H1 (cell line): ENCODE results near the gene ACYP2. TPM values are rescaled to one million over a fixed set of nuclear protein-coding genes. Genes with fewer than 3 reads are reported as not detected.

Experiments used
- CTCF ChIA-PET: fragments of 300-600 bp; sonication (Branson Sonifier 250); formaldehyde crosslinking; loops from one replicate; lab custom pipeline; 2021; ENCODE audit not compliant: partially characterized antibody; lab: Charles Lee
- POLR2A ChIA-PET: fragments of 300-600 bp; sonication (Branson Sonifier 250); formaldehyde crosslinking; loops from one replicate; lab custom pipeline; 2021; ENCODE audit warnings: inconsistent platforms; ENCODE audit not compliant: partially characterized antibody; lab: Charles Lee
- DNase-seq, 2 experiments: peaks; one replicate each; pipeline versions ENCODE4 v3.0.0 to v3.0.0-alpha.2; 2010 to 2022; ENCODE audit warnings: low spot score in 2 of 2, low read depth in 1 of 2, mixed read lengths in 1 of 2
- FAIRE-seq: peaks from 2 replicates; lab custom pipeline; 2011; peaks lifted over from hg19 to GRCh38; lab: Jason Lieb, UNC
- H2AFZ ChIP-seq: 2 replicates; pipeline ENCODE4 v1.8.1; 2012; ENCODE audit warnings: low read length, inconsistent platforms
- H2AK5ac ChIP-seq: 2 replicates; pipeline ENCODE4 v1.6.1; 2013; ENCODE audit warnings: low read depth, low read length
- H2BK120ac ChIP-seq: replicated peaks from 2 replicates; pipeline ENCODE3; 2013; ENCODE audit warnings: low read depth, low read length, inconsistent platforms
- H2BK12ac ChIP-seq: 2 replicates; pipeline ENCODE4 v1.6.1; 2013; ENCODE audit warnings: low read depth, low read length
- H2BK15ac ChIP-seq: 2 replicates; pipeline ENCODE4 v1.6.1; 2013; ENCODE audit warnings: low read length
- H2BK20ac ChIP-seq: 2 replicates; pipeline ENCODE4 v1.6.1; 2013; ENCODE audit warnings: low read length
- H2BK5ac ChIP-seq: 2 replicates; pipeline ENCODE4 v1.6.1; 2013; ENCODE audit warnings: low read depth, low read length
- H3K14ac ChIP-seq: 2 replicates; pipeline ENCODE4 v1.6.1; 2013; ENCODE audit warnings: inconsistent platforms; ENCODE audit not compliant: insufficient read length
- H3K18ac ChIP-seq: 2 replicates; pipeline ENCODE4 v1.6.1; 2013; ENCODE audit warnings: low read length; ENCODE audit errors: extremely low read depth
- H3K23ac ChIP-seq: 2 replicates; pipeline ENCODE4 v1.6.1; 2013; ENCODE audit warnings: inconsistent platforms; ENCODE audit not compliant: insufficient read length
- H3K23me2 ChIP-seq: 2 replicates; pipeline ENCODE4 v1.6.1; 2013; ENCODE audit warnings: low read depth, low read length
- H3K27ac ChIP-seq: 2 replicates; pipeline ENCODE4 v1.6.1; 2011; ENCODE audit warnings: low read depth, low read length, inconsistent platforms
- H3K27me3 ChIP-seq, 4 experiments: replicated peaks in 1 of 4; 1 replicate in 1 of 4; 2 replicates in 3 of 4; pipeline versions ENCODE4 v1.6.1 to v1.8.1; 2011 to 2013; ENCODE audit warnings: low read length in 3 of 4, mild to moderate bottlenecking in 3 of 4, inconsistent platforms in 2 of 4, mixed read lengths in 2 of 4, moderate library complexity in 1 of 4; ENCODE audit not compliant: control insufficient read depth in 3 of 4, insufficient read depth in 3 of 4; ENCODE audit errors: extremely low read depth in 1 of 4
- H3K36me3 ChIP-seq, 4 experiments: 2 replicates each; pipeline versions ENCODE4 v1.6.1 to v1.8.1; 2011 to 2013; ENCODE audit warnings: mild to moderate bottlenecking in 4 of 4, low read length in 3 of 4, moderate library complexity in 2 of 4, control low read depth in 1 of 4, inconsistent platforms in 1 of 4; ENCODE audit not compliant: insufficient read depth in 4 of 4, control insufficient read depth in 2 of 4
- H3K4ac ChIP-seq: replicated peaks from 2 replicates; pipeline ENCODE3; 2013; ENCODE audit warnings: low read length, low read depth, mixed read lengths, inconsistent platforms; ENCODE audit not compliant: insufficient read length
- H3K4me1 ChIP-seq, 4 experiments: replicated peaks in 1 of 4; 1 replicate in 1 of 4; 2 replicates in 3 of 4; pipeline versions ENCODE4 v1.6.1 to v1.8.1; 2011 to 2013; ENCODE audit warnings: low read length in 3 of 4, inconsistent platforms in 2 of 4, mixed read lengths in 1 of 4; ENCODE audit not compliant: insufficient read depth in 4 of 4, control insufficient read depth in 3 of 4
- H3K4me2 ChIP-seq, 2 experiments: 2 replicates each; pipeline versions ENCODE4 v1.6.1 to v1.8.1; 2011 to 2013; ENCODE audit warnings: low read depth in 2 of 2, low read length in 2 of 2, control low read depth in 1 of 2, inconsistent platforms in 1 of 2, mild to moderate bottlenecking in 1 of 2; ENCODE audit not compliant: insufficient read depth in 1 of 2
- H3K4me3 ChIP-seq, 4 experiments: fragments of 200-600, 300-600 bp in 1 of 4; sonication (generic), shearing (Covaris generic), sonication (Bioruptor Twin) in 1 of 4; 2 replicates each; pipeline versions ENCODE4 v1.5.1 to v1.8.1; 2011 to 2016; ENCODE audit warnings: low read length in 4 of 4, low read depth in 3 of 4, control low read depth in 2 of 4, inconsistent platforms in 2 of 4, mild to moderate bottlenecking in 2 of 4, mixed read lengths in 1 of 4, moderate library complexity in 1 of 4; ENCODE audit not compliant: insufficient read depth in 2 of 4; ENCODE audit errors: extremely low read depth in 1 of 4
- H3K56ac ChIP-seq: replicated peaks from 2 replicates; pipeline ENCODE3; 2013; ENCODE audit warnings: low read depth, mild to moderate bottlenecking, mixed read lengths, low read length, inconsistent platforms; ENCODE audit not compliant: insufficient read length
- H3K79me1 ChIP-seq: 2 replicates; pipeline ENCODE4 v1.6.1; 2013; ENCODE audit warnings: low read depth, low read length, control low read depth
- H3K79me2 ChIP-seq, 2 experiments: 2 replicates each; pipeline versions ENCODE4 v1.6.1 to v1.8.1; 2012 to 2013; ENCODE audit warnings: low read length in 2 of 2, mild to moderate bottlenecking in 2 of 2, inconsistent platforms in 1 of 2; ENCODE audit not compliant: insufficient read depth in 2 of 2, control insufficient read depth in 1 of 2
- H3K9ac ChIP-seq, 4 experiments: replicated peaks in 1 of 4; 1 replicate in 1 of 4; 2 replicates in 3 of 4; pipeline versions ENCODE4 v1.6.1 to v1.8.1; 2011 to 2013; ENCODE audit warnings: low read depth in 3 of 4, low read length in 3 of 4, control low read depth in 2 of 4, mild to moderate bottlenecking in 2 of 4, moderate library complexity in 2 of 4, inconsistent platforms in 1 of 4; ENCODE audit errors: extremely low read depth in 1 of 4
- H3K9me3 ChIP-seq, 2 experiments: 2 replicates each; pipeline versions ENCODE4 v1.6.1 to v1.8.1; 2012 to 2013; ENCODE audit warnings: mild to moderate bottlenecking in 2 of 2, moderate library complexity in 2 of 2, control low read depth in 1 of 2, inconsistent platforms in 1 of 2, low read depth in 1 of 2, low read length in 1 of 2, mixed read lengths in 1 of 2; ENCODE audit not compliant: insufficient read depth in 2 of 2
- H4K20me1 ChIP-seq, 2 experiments: replicated peaks in 1 of 2; 2 replicates each; pipeline versions ENCODE3 to v1.8.1; 2011 to 2013; ENCODE audit warnings: inconsistent platforms in 2 of 2, low read length in 2 of 2, mild to moderate bottlenecking in 1 of 2; ENCODE audit not compliant: insufficient read depth in 2 of 2, control insufficient read depth in 1 of 2
- H4K5ac ChIP-seq: 2 replicates; pipeline ENCODE4 v1.6.1; 2013; ENCODE audit warnings: low read length, low read depth, mixed read lengths, inconsistent platforms; ENCODE audit not compliant: insufficient read length
- H4K8ac ChIP-seq: 2 replicates; pipeline ENCODE4 v1.8.0; 2013; ENCODE audit warnings: mild to moderate bottlenecking, moderate library complexity, low read length, inconsistent platforms; ENCODE audit not compliant: insufficient read depth; ENCODE audit errors: extremely low read depth
- H4K91ac ChIP-seq: replicated peaks from 2 replicates; pipeline ENCODE3; 2013; ENCODE audit warnings: low read length, mixed read lengths, inconsistent platforms; ENCODE audit not compliant: insufficient read length
- RAD21 ChIP-seq, 2 experiments: IDR thresholded peaks in 1 of 2; conservative IDR thresholded peaks in 1 of 2; 2 replicates each; pipeline ENCODE4 v1.6.1; 2011; ENCODE audit warnings: low read depth in 2 of 2, low read length in 2 of 2, improper control_type of control experiment in 1 of 2, inconsistent platforms in 1 of 2, mild to moderate bottlenecking in 1 of 2, moderate library complexity in 1 of 2
- WGBS, 2 experiments: shearing (Covaris generic) in 1 of 2; methylation state at CpG; one replicate each; pipeline versions ENCODE4 v1.1.6 to v1.1.7; 2013 to 2015; ENCODE audit warnings: low lambda C conversion rate in 2 of 2, mixed read lengths in 2 of 2, inconsistent platforms in 1 of 2, low coverage in 1 of 2, missing lambda C conversion rate in 1 of 2; ENCODE audit not compliant: insufficient replicate concordance in 2 of 2, insufficient coverage in 1 of 2, insufficient read length in 1 of 2; ENCODE audit errors: extremely low coverage in 1 of 2, missing lambda C conversion rate in 1 of 2; 5-methylcytosine and 5-hydroxymethylcytosine counted together
- polyA plus RNA-seq, 7 experiments: library from polyadenylated mRNA; depleted of rRNA in 3 of 7; stranded (reverse) in 5 of 7; unstranded in 2 of 7; fragments of >200 nt in 5 of 7; fragments of 200-250 nt in 2 of 7; gene quantifications; 1 replicate in 5 of 7; 2 replicates in 1 of 7; 4 replicates in 1 of 7; pipeline versions ENCODE4 v1.2.1 to v1.2.3, GENCODE V29; 2011 to 2013; ENCODE audit warnings: missing spikeins in 2 of 7, mixed read lengths in 2 of 7
- total RNA-seq: library from RNA; stranded (reverse); fragmentation: NEBNext Ultra II Directional; extraction: Animal tissue kit (Norgen Biotek cat#: 25700); gene quantifications from 2 replicates; pipeline ENCODE4 v1.2.1, GENCODE V29; 2021
- TF ChIP-seq, protein P1 (sequence below), 3 experiments: IDR thresholded peaks; 1 replicate in 2 of 3; 2 replicates in 1 of 3; pipeline versions ENCODE4 v1.5.1 to v1.6.1; 2011; ENCODE audit warnings: low read length in 3 of 3, mild to moderate bottlenecking in 3 of 3, inconsistent platforms in 2 of 3, low read depth in 1 of 3, moderate library complexity in 1 of 3; ENCODE audit not compliant: insufficient read depth in 1 of 3; ENCODE audit errors: control extremely low read depth in 1 of 3

Gene ACYP2
- total and polyA plus RNA-seq, 2 of the 8 experiments (the other 6 are each of a cell fraction or from before 2014, with no cell fraction given): 3.4 to 4.4 TPM

DNA sequence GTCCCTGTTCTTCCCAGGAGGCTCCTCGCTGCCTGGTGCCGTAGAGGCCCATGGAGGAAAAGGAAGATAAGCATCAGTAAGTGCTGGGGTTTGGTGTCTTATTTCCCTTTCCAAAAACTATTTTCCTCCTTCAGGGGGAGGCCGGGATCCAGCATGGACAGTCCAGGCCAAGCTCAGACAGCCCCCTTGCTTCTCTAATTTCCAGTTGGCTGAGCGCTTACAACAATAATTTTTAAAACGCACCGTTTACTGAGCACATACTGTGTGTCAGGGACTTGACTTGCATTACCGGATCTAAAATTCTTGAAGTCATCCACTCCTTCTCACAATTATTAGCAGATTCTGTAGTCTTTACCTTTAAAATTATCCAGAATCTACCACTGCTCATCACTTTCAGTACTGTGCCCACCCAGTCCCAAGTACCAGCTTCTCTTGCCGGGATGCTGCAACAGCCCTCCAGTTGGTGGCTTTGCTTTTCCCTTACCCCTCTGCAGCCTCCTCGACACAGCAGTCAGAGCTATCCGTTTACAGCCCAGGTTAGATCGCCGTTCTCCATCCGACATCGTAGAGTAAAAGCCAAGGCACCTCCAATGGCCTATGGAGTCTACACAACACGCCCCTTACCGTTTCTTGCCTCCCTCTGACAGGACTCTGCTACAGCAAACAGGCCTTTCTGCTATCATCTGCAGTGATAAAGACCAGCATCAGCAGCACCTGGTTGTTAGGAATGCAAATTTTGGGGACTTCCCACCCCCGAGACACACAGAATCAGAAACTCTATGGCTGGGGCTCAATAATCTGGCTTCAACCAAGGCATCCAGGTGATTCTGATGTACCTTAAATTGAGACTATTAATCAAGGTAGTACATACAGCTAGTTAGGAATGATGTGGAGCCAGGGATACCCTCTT, 215.8 kb downstream of the ACYP2 start:
- FAIRE-seq: no peak

More for the DNA sequence above, 215.8 kb downstream of the ACYP2 start:
- H3K18ac ChIP-seq: no peak overlapping the region; the same call in 1 of the 2 replicates
- no peaks in the 10 kb centered on the region for H3K79me1 ChIP-seq
- DNase-seq: no peak
- H2AFZ ChIP-seq: peak overlapping the region; percentile 87
- no peak overlapping the region for H3K27ac ChIP-seq
- peak overlapping the region; percentile 93 to 98 for H3K4me2 ChIP-seq
- H3K79me2 ChIP-seq: no peaks in the 10 kb centered on the region
- ChIA-PET POLR2A (no interaction called here), CTCF (interaction anchor here (0.6 to 3.7 kb wide), 6 partner anchors 10 to 224 kb away, joined by 3 to 16 read pairs (median 4); no protein-coding TSS in a partner anchor)
- H2BK15ac ChIP-seq: no peak overlapping the region; the same call in 1 of the 2 replicates
- H3K27me3 ChIP-seq: no peaks in the 10 kb centered on the region
- H3K9ac ChIP-seq: no peak overlapping the region; a peak in 1 of 7 replicates
- H4K5ac ChIP-seq: no peak overlapping the region
- H3K23ac ChIP-seq: no peak overlapping the region
- no peak overlapping the region for H4K8ac ChIP-seq
- H2BK12ac ChIP-seq: no peak overlapping the region
- H3K4me1 ChIP-seq: peaks cover 3 to 9% (median 4%) of the 10 kb centered on the region in 4 experiments; a peak in 5 of 7 replicates
- no peak overlapping the region for H3K4ac ChIP-seq
- H4K91ac ChIP-seq: no peak overlapping the region
- H2AK5ac ChIP-seq: no peak overlapping the region
- H2BK20ac ChIP-seq: no peak overlapping the region
- WGBS, 2 experiments: 53% methylated on average over 17 of the region's 17 CpGs; no CpG with 5 or more reads in 1 of the 2 experiments
- no peaks in the 10 kb centered on the region for H4K20me1 ChIP-seq
- H2BK5ac ChIP-seq: no peak overlapping the region
- H3K56ac ChIP-seq: no peak overlapping the region
- no peaks in the 10 kb centered on the region for H3K9me3 ChIP-seq
- H3K4me3 ChIP-seq: peak overlapping the region; percentile 27 to 67 (median 54); a peak in 5 of 8 replicates
- no peak overlapping the region for H3K14ac ChIP-seq
- H3K23me2 ChIP-seq: peaks cover 10% of the 10 kb centered on the region
- H2BK120ac ChIP-seq: no peak overlapping the region
- no peaks in the 10 kb centered on the region for H3K36me3 ChIP-seq
- TF ChIP-seq RAD21 (IDR thresholded peaks at IDR 0.05 in 1 of 2, conservative IDR thresholded peaks at IDR 0.05 in 1 of 2; ENCODE audit: low read depth in 2 of 2, low read length in 2 of 2): 0 out of 4 replicates have a peak, but pooled peaks of 1 of the 2 experiments have one; percentile 6
- TF ChIP-seq, protein P1, sequence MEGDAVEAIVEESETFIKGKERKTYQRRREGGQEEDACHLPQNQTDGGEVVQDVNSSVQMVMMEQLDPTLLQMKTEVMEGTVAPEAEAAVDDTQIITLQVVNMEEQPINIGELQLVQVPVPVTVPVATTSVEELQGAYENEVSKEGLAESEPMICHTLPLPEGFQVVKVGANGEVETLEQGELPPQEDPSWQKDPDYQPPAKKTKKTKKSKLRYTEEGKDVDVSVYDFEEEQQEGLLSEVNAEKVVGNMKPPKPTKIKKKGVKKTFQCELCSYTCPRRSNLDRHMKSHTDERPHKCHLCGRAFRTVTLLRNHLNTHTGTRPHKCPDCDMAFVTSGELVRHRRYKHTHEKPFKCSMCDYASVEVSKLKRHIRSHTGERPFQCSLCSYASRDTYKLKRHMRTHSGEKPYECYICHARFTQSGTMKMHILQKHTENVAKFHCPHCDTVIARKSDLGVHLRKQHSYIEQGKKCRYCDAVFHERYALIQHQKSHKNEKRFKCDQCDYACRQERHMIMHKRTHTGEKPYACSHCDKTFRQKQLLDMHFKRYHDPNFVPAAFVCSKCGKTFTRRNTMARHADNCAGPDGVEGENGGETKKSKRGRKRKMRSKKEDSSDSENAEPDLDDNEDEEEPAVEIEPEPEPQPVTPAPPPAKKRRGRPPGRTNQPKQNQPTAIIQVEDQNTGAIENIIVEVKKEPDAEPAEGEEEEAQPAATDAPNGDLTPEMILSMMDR (IDR thresholded peaks at IDR 0.05; ENCODE audit: control extremely low read depth in 1 of 3, insufficient read depth in 1 of 3, low read depth in 1 of 3, low read length in 3 of 3): no peak
